Fibroblast of skin of right biceps (primary cell): ENCODE results near the gene MTX2.

ENCODE experiments used
- DNase-seq: peaks from one replicate; pipeline ENCODE4 v3.0.0-alpha.2; 2013

The MTX2 gene

DNA sequence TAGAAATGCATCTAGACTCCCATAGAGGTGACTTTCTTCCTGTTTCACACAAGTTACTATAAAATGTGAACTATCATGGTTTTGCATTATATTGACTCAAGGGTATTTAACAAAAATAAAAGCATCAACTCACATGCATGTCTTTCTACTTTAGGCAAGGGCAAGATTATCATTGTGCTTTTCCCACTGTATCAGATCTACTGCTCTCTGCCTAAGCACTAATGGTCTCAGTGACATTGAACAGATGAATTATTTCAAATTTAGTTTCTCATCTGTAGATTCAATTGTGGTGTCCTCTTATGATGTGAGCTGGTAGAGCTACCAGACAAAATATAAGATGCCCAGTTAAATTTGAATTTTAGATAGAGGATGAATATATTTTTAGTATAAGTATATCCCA is 113.9 kb downstream of the MTX2 start:
- DNase-seq: no peak

GRCh38 chr2:176383836-176384442 is 114.7 kb downstream of the MTX2 start:
- no peak for DNase-seq

GRCh38 chr2:176385219-176385759 is 116.0 kb downstream of the MTX2 start:
- DNase-seq: no peak

- no peak for DNase-seq
These were observed 116.6 kb downstream of the MTX2 start for GRCh38 chr2:176385838-176386237.
